CD1c-positive myeloid dendritic cell (primary cell): ENCODE results near the gene SPEN.
"Not testable (repeated sequence)": the region's sequence is repeated elsewhere in the genome, so short reads cannot be mapped to it uniquely, and the experiment has no call there.

Experiments used
- DNase-seq: peaks from one replicate; pipeline ENCODE4 v3.0.0-alpha.2; 2016; ENCODE audit errors: extremely low spot score

The SPEN gene

GRCh38 chr1:15900662-15901279 is 53.3 kb downstream of the SPEN start:
- DNase-seq: no peak

- no peak for DNase-seq
Measured at GRCh38 chr1:15902882-15903281, 55.4 kb downstream of the SPEN start.

GRCh38 chr1:15908597-15908996 is 61.1 kb downstream of the SPEN start:
- DNase-seq: no peak

GRCh38 chr1:15911141-15911540 is 63.6 kb downstream of the SPEN start:
- DNase-seq: no peak

GRCh38 chr1:15911927-15912326 is 64.4 kb downstream of the SPEN start:
- DNase-seq: no peak

GRCh38 chr1:15913607-15914006 is 66.1 kb downstream of the SPEN start:
- DNase-seq: not testable (repeated sequence)

GRCh38 chr1:15915991-15916390 is 68.5 kb downstream of the SPEN start:
- no peak for DNase-seq

GRCh38 chr1:15916417-15916816 is 68.9 kb downstream of the SPEN start:
- DNase-seq: no peak

- no peak for DNase-seq
Measured at GRCh38 chr1:15916916-15917315, 69.4 kb downstream of the SPEN start.

- DNase-seq: no peak
Measured at GRCh38 chr1:15918962-15919715, 71.6 kb downstream of the SPEN start.

GRCh38 chr1:15923241-15923640 is 75.7 kb downstream of the SPEN start:
- no peak for DNase-seq

GRCh38 chr1:15926448-15926847 is 78.9 kb downstream of the SPEN start:
- DNase-seq: not testable (repeated sequence)

- no peak for DNase-seq
Measured at GRCh38 chr1:15928971-15929965, 81.8 kb downstream of the SPEN start.

GRCh38 chr1:15931401-15931800 is 83.9 kb downstream of the SPEN start:
- DNase-seq: no peak

- DNase-seq: no peak
Measured at GRCh38 chr1:15931884-15932283, 84.4 kb downstream of the SPEN start.

GRCh38 chr1:15932612-15933011 is 85.1 kb downstream of the SPEN start:
- no peak for DNase-seq

GRCh38 chr1:15933684-15934083 is 86.2 kb downstream of the SPEN start:
- DNase-seq: no peak

GRCh38 chr1:15934211-15935055 is 86.9 kb downstream of the SPEN start:
- no peak for DNase-seq

GRCh38 chr1:15935056-15935950 is 87.8 kb downstream of the SPEN start:
- no peak for DNase-seq

GRCh38 chr1:15936025-15936424 is 88.5 kb downstream of the SPEN start:
- no peak for DNase-seq
